Islet of Langerhans (tissue), 1 donor: Measurements from ENCODE around the gene RGP1.

Source experiments
- FAIRE-seq: peaks from one replicate; lab custom pipeline; 2011; peaks lifted over from hg19 to GRCh38; lab: Jason Lieb, UNC

RGP1 gene

DNA sequence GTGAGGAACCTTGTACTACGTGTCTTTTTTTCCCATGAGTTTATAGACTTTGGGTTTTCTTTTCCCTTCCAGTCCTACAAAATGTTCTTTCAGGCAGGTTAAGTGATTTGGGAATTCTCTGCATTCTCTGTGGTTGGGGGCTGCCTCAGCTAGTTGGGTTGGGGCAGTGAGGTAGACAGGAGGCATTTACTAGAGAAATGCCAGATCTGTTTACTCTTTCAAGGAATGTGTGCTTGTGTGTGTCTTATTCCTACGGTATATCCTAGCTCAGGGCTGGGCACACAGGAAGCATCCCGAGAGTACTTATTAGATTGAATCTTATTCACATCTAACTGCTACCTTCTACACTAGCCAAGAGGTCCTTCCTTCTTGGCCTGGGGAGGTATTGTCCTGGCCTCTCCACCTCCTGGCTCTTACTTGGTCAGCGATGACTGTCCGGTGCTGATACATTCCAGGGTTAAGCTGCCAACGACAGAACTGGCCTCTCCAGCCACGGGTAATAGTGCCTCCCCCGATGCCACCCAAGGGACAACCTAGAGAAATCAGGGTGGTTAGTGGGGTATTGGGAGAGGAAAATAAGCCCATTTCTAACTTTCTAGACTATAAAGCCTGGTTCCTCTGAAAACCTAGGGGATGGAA lies 5.1 kb upstream of the RGP1 start:
- FAIRE-seq: no peak

DNA sequence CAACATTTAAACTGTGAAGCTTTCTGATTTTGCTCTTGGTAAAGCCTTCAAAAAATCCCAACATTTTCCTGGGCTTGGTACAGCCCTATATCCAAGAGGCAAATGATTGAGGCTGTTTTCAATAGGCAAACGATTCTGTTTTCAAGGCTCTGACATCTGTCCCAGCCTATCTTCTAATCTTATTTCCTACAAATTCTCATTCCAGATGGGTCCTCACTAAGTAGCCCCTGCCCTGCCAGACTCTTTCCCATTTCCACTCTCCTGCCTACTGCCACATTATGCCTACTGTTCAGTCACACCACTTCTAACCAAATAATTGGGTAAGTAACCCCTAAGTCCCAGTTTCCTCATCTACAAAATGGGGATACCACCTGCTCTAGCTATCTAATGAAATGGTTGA lies 3.5 kb upstream of the RGP1 start:
- FAIRE-seq: no peak

DNA sequence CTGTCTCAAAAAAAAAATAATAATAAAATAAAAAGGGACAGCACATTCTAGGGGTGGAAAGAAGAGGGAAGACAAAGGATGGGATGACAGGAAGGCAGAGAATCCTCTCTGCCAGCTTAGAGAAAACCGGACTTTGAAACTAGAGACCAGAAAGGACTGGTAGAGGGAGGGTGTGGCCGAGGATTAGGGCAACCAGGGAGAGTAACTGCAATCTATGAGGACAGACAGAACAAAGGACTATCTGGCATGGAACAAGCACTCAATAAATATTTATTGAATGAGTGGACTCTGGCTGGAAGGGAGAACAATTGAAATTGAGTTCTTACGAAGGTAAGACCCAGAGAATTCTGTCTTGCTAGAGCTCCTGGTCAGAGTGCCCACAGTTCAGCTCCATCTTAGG lies 2.5 kb upstream of the RGP1 start:
- no peak for FAIRE-seq

DNA sequence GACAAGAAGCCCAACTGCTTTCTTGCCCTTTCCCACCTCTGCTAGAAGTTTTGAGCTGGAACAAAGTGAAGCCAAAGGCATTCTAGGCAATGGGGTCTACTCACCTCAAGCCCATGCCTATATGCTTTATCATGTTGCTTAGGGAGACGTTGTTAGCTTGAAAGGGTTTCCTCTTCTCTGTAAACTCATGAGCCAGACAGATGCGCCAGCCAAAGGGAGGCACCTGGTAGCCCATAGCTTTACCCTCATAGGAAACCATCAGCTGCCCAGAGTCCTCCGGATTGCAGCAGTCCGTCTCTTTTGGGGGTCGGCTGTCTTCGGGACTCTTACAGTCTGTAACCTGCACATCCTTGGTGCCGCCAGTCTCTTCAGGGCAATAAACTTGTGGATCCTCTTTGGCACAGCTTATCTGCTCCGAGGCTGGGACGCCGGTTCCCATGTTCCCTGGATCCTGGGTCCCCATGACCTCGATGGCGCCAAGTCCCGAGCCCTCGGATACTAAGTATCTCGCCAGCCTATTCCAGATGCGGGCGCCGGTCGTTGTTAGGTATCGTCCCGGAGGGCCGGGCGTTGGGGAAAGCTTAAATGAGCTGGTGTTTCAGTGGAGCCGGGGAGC lies 737 bp upstream of the RGP1 start:
- FAIRE-seq: no peak

DNA sequence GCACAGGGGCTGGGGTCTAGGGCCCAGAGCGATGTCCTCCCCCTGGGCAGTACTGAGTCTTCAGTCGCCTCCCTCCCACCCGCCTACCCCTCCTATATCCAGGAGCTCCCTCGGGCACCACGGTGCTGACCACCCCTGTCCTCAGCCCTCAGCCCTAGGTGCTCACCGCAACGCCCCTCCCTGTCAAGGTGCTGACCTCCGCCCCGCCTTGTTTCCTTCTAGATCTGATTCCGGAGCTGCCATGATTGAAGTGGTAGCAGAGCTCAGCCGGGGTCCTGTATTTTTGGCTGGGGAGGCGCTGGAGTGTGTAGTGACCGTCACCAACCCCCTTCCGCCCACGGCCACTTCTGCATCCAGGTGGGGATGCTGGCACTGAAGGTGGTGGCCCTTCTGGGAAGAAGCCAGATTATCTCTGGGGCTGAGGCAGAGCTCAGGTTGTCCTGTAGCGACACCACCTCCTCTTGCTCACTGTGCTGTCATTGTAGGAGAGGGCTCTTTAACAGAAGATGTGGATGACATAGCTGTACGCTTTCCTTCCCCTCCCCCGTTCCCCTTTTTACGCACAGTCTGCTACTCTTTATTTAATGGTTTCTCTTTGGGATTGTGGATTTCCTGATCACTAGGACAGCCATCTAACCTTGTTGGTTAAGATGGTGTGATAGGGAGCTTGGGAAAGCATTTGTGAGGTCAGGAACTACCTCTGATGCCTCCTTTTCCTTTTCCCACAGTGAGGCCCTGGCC lies 598 bp downstream of the RGP1 start:
- FAIRE-seq: no peak

DNA sequence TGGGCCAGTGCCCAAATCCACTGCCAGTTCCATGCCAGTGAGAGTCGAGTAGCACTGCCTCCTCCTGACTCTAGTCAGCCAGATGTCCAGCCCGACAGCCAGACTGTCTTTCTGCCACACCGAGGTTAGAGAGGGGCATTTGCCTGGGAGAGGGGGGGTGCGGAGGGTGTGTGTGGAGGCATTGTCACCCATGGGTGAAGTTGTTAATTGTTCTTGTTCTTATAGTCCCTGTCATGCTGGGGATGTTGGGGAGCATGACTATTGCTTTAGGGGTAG lies 1.1 kb downstream of the RGP1 start:
- FAIRE-seq: no peak

DNA sequence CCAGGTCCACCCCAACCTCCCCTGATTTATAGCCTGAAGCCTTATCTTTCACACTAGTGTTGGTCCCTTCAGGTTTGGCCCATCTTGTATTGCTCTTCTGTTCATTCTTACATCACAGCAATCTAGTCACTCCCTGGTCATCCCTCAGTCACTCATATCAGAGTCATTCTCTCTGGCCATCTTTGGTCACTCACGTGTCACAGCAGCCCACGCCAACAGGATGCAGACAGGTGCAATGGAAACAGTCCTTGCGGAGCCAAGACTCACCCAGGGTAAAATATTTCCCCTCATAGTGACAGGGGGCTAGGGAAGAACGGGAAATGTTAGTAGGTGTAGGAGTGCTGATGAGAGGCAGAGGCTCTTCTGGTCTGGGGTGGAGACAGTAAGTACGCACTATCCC lies 4.4 kb downstream of the RGP1 start:
- FAIRE-seq: no peak

DNA sequence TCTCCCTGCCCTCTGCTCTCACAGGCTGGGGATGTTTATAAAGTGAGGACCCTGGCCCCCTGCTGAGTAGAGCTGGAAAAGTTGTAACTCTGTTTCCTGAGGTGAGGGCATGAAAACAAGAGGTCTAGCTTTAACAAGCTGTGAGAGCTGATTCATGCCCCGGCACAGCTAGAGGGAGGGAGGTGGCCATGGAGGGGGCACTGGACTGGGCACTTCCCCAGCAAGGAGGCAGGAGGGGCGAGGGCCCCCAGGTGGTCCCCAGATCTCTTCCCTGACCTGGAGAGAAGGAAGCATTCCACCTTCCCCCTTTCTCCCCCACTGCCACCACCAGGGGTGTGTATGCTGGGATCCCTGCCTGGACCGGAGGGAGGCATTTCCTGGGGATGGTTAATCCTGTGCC lies 5.2 kb downstream of the RGP1 start, which contains the start of gene MSMP:
MSMP (minus strand) TSS at position 13 of the 400 bp plus-strand sequence. CDS start 147 bp downstream, outside the sequence.
- no peak for FAIRE-seq

DNA sequence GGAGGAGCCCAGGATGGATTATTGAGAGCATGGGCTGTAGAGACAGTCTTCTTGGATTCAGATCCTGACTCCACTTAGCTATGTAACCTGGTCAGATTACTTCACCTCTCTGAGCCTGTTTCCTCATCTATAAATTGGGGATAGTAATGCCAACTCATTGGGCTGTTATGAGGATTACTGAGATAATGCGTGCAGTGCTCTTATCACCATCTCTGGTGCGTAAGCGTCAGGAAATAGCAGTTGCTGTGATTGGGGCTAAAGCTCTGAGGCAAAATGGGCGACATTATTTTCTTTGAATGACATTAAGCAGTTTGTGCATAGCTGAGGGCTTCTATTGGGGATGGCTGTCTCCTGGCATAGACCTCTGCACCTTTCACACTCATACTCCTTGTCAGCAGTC lies 6.0 kb downstream of the RGP1 start:
- no peak for FAIRE-seq

DNA sequence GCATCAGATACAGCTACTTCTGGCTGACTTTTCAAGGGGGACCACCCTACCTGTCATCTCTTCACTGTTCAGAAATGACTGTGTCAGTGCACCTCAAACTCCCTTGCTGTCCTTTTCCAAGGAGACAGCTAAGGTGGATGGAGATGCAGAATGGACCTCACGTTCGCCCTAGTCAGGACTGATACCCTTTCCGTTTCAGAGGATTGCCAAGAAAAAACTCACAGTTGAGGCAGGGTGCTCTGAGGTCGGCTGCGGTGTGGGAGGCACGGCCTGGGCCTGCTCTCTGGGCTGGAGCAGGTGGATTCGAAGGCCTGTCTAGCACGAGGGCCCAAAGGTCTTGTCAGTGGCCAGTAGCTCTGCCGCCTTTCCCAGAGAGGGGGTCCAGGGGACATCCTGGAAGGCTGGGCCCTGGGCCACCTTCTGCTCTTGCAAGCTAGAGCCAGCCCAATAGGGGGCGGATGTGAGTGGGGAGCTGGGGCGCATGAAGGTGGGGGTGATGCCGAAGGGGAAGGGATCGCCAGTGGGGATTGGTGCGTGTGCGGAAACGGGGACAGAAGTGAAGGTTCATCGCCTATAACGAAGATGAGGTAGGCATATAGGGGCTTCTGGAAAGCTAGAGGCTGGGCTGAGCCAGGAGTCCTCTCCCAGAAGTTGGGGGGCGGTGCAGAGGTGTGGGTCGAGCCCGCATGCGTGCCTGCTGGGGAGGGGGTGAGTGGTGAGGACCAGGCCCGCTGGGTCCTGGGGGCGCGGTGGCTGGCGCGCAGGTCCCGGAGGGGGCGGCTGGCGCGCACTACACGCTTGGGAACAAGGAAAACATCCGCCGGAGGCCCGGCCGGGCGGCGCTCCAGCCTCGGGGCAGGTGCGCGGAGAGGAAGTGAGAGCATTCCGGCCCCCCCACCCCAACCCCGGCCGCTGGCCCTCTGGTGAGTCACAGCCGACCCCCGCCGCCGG lies 7.5 kb downstream of the RGP1 start:
- FAIRE-seq: no peak

DNA sequence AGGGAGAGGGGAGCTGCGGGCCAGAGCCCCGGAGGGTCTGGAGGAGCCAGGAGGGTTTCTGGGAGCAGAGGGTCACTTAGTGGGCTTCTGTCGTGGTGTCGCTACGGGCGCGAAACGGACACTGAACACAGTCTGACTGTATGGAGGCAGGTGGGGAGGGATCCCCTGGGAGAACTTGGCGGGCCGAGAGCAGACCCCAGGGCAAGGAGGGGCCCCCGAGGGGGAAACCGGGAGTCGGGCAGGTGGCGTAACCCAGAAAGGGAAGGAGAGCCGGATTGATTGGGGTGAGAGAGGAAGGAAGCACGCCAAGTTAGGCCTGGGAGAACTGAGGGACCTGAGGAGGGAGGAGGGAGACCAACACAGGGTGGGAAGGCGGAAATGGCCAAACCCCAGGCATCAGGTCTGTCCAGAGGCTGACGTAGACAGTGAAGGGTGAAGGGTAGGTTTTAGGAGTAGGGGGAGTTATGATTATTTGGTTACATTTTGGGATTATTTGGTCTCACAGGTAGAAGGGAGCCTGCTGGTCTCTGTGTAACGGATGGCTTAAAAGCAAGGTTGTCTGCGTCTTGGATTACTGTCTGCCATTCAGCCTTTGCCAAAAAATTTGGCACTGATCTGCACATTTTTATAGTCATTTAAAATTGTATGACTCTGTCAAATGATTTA lies 8.3 kb downstream of the RGP1 start:
- FAIRE-seq: peak; percentile 17

DNA sequence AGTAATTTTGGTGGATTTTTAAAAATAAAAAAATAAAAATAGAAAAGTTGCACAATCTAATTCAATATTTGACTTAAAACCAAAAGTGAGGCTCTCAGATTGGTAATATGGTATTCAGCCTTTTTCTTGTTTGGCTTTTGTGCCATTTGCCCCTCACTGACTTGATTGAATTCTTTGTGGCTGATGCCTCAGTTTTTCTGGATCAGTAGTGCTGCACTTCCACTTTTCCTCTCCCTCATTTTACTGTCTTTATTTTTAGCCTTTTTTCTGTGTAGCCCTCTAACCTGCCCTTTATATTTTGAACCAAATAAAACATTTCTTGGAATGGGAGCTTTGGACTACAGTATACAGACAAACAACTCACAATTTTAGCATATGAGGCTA lies 8.8 kb downstream of the RGP1 start:
- no peak for FAIRE-seq

DNA sequence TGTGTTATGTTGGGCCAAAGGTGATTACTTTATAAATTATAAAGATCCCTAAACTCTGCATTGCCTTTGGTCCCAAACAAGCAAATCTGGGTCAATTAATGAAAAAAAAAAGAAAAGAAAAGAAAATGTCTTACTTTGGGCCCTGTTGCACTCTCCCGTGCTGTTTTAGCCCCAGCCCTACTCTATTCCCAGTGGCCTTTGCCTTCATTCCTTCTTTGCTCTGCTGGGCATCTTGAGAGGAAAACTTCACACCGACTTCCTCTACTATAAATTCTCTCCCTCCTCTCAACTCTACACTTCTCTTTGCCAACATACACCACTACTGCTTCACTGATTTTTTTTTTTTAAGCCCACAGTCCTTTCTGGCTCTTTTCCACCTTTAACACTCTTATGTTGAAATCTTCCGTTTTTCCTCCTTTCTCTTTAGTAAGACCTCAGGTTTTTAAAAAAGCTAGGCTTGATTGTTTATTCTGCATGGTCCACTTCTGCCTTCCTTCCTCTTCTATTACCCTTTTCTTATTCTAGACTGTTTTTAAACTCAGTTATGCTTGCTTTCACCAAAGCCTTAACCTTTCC lies 9.5 kb downstream of the RGP1 start:
- no peak for FAIRE-seq

DNA sequence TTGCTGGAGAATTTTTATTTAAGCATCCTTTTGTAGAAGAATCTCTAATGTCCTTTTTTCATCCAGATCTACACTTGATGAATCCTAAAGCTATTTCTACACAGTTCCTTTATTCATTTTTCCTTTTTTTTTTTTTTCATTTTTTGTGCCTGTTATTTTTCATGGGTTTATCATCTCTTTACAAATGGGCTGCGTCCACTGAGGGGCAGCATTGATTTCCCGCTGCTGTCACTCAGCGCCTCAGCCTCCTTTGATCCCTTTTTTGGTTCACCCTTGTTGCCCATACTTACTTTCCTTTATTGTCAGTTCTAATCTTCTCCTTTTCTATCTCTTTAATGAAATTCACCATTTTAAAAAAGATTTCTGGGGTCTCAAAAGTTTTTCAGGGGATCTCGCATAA lies 10.7 kb downstream of the RGP1 start:
- FAIRE-seq: no peak

DNA sequence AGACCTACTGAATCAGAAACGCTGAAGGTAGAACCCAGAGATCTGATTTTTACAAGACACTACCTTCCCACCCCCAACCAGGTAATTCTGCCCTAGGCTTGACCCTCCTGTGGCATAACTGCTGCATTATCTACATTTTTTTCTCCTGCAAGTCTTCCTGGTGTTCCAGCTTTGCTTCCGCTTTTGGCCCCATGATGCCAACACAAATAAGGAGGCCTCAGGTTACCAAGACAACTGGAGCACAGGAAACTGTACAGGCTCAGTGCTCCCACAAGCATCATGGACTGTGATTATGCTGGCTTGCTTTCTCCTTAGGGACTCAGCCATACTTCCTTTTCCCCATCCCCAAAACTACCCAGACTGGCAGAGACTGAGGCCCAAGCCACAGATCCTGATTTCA lies 11.6 kb downstream of the RGP1 start:
- FAIRE-seq: peak; percentile 60

DNA sequence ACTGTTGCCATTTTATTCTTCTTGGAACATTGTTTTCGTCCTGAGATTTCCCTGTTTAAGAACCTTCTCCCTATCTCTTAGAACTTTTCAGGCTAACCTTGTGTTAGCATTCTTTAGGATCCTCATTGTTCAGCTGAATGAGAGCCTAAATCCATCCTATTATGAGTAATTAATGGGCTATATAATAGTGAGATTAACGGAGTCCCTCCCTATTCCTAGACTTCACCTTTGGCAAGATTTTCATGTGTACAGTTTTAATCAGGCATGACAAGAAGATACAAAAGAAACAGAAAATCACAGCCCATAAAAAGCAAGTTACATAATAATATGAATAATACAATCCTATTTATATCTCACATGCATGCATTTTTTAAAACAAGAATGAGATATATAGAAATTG lies 14.1 kb downstream of the RGP1 start:
- peak; percentile 45 for FAIRE-seq

DNA sequence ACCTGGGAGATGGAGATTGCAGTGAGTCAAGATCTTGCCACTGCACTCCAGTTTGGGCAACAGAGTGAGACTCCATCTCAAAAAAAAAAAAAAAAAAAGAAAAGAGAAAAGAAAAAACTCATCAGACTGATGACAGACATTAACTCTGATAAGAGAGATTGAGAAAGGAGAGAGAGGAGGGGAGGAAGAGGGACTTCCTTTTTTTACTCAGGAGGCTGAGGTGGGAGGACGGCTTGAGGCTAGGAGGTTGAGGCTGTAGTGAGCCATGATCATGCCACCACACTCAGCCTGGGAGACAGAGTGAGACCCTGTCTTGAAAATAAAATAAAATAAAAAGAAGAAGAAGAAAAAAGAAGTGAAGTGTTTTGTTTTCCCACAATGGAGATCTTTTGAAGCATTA lies 14.7 kb downstream of the RGP1 start:
- no peak for FAIRE-seq

DNA sequence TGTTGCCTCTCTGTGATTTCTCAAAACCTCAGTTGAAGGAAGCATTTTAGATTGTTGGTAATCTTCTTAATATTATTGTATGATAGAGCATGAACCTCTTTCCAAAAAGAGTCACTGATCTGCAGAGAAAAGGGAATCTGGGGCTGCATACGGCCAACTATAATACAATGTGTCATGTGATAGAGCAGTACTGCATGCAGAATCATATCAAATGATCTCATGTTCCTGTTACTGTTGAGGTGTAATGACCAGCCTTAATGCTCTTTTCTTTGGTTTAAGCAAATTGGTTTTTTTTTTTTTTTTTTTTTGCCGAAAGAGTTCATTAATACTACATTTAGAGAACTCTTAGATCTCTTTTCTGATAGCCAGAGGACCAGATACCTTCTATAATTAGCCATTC lies 17.9 kb downstream of the RGP1 start:
- no peak for FAIRE-seq

DNA sequence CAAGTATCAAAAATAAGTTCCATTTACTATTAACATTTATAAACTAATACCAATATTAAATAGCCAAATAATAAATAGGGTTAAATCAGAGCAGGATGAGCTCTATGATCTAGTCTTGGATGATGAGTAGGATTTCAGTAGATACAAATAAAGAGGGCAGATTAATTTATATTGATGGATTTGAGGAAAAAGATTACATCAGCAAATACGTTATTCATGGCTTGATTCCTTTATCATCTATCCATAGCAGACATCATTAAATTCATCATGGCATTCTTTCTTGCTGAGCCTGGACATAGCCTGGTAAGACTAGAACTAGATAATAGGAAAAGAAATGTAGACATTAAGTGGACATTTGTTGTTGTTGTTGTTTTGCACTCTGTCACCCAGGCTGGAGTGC lies 18.4 kb downstream of the RGP1 start:
- FAIRE-seq: no peak

DNA sequence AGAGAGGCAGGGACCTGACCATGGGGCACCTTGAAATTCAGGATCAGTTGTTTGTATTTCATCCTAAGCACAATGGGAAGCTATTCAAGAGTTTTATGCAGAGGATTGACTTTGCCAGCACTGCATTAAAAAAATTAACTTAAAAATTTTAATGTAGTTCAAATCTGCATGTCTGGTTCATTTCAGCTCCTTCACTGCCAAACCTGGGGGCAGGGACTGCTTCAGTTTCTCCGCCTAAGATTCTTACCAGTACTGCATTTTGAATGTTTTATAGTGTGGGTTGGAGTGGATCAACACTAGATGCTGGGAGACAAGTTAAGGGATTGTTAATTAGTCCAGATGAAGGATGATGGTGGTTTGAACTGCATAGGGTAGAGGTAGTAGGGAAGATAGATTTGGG lies 20.7 kb downstream of the RGP1 start:
- FAIRE-seq: no peak

DNA sequence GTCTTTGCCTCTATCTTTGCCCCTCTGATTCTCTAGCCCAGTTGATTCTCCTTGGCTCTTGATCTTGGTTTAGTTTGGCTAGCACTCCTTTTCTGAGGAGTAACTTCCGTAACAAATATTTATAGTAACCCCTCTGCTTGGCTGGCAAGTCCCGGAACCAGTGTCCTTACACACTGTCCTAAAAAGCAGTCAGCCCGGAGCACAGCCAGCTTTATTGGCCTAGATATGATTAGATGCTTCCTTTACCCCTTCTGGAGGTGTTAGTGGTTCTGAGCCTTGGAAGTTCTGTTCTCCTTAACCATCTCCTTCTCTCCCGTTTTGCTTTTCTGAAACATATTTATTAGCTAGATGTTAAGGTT lies 22.0 kb downstream of the RGP1 start:
- no peak for FAIRE-seq

DNA sequence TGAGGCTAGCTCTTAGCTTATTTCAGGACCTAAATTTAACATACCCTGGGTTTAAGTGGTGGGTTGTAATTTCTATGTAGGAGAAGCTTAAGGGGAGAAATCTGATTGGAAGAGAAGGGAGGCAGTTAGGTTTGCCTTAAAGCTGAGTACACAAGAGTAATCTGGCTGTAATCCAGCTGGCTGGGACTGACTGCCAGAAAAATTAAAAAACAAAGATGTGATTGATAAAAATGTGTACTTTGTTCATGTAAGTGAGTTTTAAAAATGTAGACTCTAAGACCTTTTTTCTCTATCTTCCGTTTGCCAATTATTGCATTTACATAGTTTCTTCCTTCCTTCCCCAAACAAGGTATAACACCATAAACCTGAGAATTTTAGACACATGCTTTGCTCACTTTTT lies 22.4 kb downstream of the RGP1 start:
- FAIRE-seq: peak; percentile 73
